B cell (primary cell): ENCODE data around the gene ASXL2. TPM values are rescaled to one million over a fixed set of nuclear protein-coding genes. Genes with fewer than 3 reads are reported as not detected.

Source experiments
- ATAC-seq: fragments of 200-7000 bp; cut with Tn5 transposase; one replicate; pipeline ENCODE4 v1.10.0; 2021; ENCODE audit warnings: low read depth, mild to moderate bottlenecking, moderate number of reproducible peaks, moderate library complexity
- CTCF ChIA-PET: fragments of 350-600 bp; sonication (Branson Sonifier 250); formaldehyde crosslinking; loops from one replicate; lab custom pipeline; 2021; ENCODE audit warnings: antibody characterized with exemption, inconsistent platforms; lab: Charles Lee
- POLR2A ChIA-PET: fragments of 350-600 bp; sonication (Branson Sonifier 250); formaldehyde crosslinking; loops from one replicate; lab custom pipeline; 2021; ENCODE audit warnings: antibody characterized with exemption; lab: Charles Lee
- DNase-seq: peaks from one replicate; pipeline ENCODE4 v3.0.0; 2013
- H2AFZ ChIP-seq: 2 replicates; pipeline ENCODE4 v1.6.1; 2012; ENCODE audit warnings: mild to moderate bottlenecking, low read depth, low read length; ENCODE audit not compliant: insufficient read depth, poor library complexity, severe bottlenecking
- H3K27ac ChIP-seq, 2 donors: 1 replicate in 1 of 2; 2 replicates in 1 of 2; pipeline ENCODE4 v1.5.1; 2012 to 2013; ENCODE audit warnings: low read length in 2 of 2, mild to moderate bottlenecking in 2 of 2, moderate library complexity in 1 of 2
- H3K27me3 ChIP-seq, 4 experiments: fragments of 200-600 bp in 1 of 4; sonication (generic) in 1 of 4; replicated peaks in 1 of 4; 1 replicate in 2 of 4; 2 replicates in 2 of 4; pipeline versions ENCODE4 v1.6.1 to v1.7.0; 2013 to 2016; ENCODE audit warnings: low read length in 3 of 4, mild to moderate bottlenecking in 2 of 4, mixed read lengths in 1 of 4, moderate library complexity in 1 of 4; ENCODE audit not compliant: insufficient read depth in 4 of 4, control insufficient read depth in 3 of 4; ENCODE audit errors: control extremely low read depth in 1 of 4
- H3K36me3 ChIP-seq, 2 experiments: replicated peaks in 1 of 2; 1 replicate in 1 of 2; 2 replicates in 1 of 2; pipeline versions ENCODE4 v1.6.1 to v1.7.1; 2013; ENCODE audit warnings: low read length in 1 of 2; ENCODE audit not compliant: insufficient read depth in 2 of 2, control insufficient read depth in 1 of 2; ENCODE audit errors: control extremely low read depth in 1 of 2, extremely low read depth in 1 of 2
- H3K4me1 ChIP-seq, 2 donors: fragments of 200-600 bp in 1 of 2; sonication (generic) in 1 of 2; 1 replicate in 1 of 2; 2 replicates in 1 of 2; pipeline versions ENCODE4 v1.5.1 to v1.6.1; 2013 to 2017; ENCODE audit warnings: low read length in 2 of 2; ENCODE audit not compliant: control insufficient read depth in 2 of 2, insufficient read depth in 2 of 2
- H3K4me2 ChIP-seq: replicated peaks from 2 replicates; pipeline ENCODE3; 2012; ENCODE audit warnings: mild to moderate bottlenecking, low read depth, low read length; ENCODE audit not compliant: poor library complexity, severe bottlenecking
- H3K4me3 ChIP-seq, 5 experiments: fragments of 200-600 bp in 1 of 5; sonication (generic) in 1 of 5; 1 replicate in 3 of 5; 2 replicates in 2 of 5; pipeline versions ENCODE4 v1.5.1 to v1.7.0; 2011 to 2016; ENCODE audit warnings: low read length in 4 of 5, mild to moderate bottlenecking in 4 of 5, low read depth in 2 of 5, control low read depth in 1 of 5, moderate library complexity in 1 of 5; ENCODE audit not compliant: insufficient read depth in 1 of 5; ENCODE audit errors: control extremely low read depth in 1 of 5, extremely low read depth in 1 of 5
- H3K79me2 ChIP-seq: fragments of 200-600 bp; sonication (generic); one replicate; pipeline ENCODE4 v1.6.0; 2016; ENCODE audit warnings: low read length; ENCODE audit not compliant: control insufficient read depth, insufficient read depth
- H3K9ac ChIP-seq: fragments of 200-600 bp; sonication (generic); 2 replicates; pipeline ENCODE4 v1.6.1; 2017; ENCODE audit warnings: mild to moderate bottlenecking, low read length, moderate library complexity
- H3K9me3 ChIP-seq, 3 donors: one replicate each; pipeline versions ENCODE4 v1.6.1 to v1.7.1; 2013; ENCODE audit warnings: low read length in 2 of 3; ENCODE audit not compliant: control insufficient read depth in 2 of 3, insufficient read depth in 1 of 3; ENCODE audit errors: control extremely low read depth in 1 of 3
- H4K20me1 ChIP-seq: 2 replicates; pipeline ENCODE4 v1.6.0; 2012; ENCODE audit warnings: mild to moderate bottlenecking, low read length; ENCODE audit not compliant: insufficient read depth, control insufficient read depth, poor library complexity, severe bottlenecking
- H3K27ac Mint-ChIP-seq: one replicate; pipeline ENCODE4 v1.8.0; 2021; ENCODE audit warnings: mixed read lengths
- H3K27me3 Mint-ChIP-seq: one replicate; pipeline ENCODE4 v1.8.0; 2021; ENCODE audit warnings: mixed read lengths
- H3K4me1 Mint-ChIP-seq: one replicate; pipeline ENCODE4 v1.8.0; 2021; ENCODE audit warnings: mixed read lengths
- H3K4me3 Mint-ChIP-seq: one replicate; pipeline ENCODE4 v1.8.0; 2021; ENCODE audit warnings: mixed read lengths
- H3K9me3 Mint-ChIP-seq: one replicate; pipeline ENCODE4 v1.8.0; 2022; ENCODE audit warnings: mixed read lengths; ENCODE audit not compliant: insufficient read depth
- CTCF ChIP-seq: fragments of 200-600 bp; IDR thresholded peaks from one replicate; pipeline ENCODE4 v1.8.0; 2022; ENCODE audit warnings: antibody characterized with exemption, mild to moderate bottlenecking
- EZH2 ChIP-seq: IDR thresholded peaks from 2 replicates; pipeline ENCODE4 v1.6.1; 2012; ENCODE audit warnings: borderline replicate concordance, low read depth, mild to moderate bottlenecking, moderate library complexity, low read length; ENCODE audit not compliant: insufficient read depth, poor library complexity, severe bottlenecking
- WGBS: methylation state at CpG from one replicate; pipeline ENCODE4 v1.1.5; 2013; ENCODE audit warnings: missing lambda C conversion rate; ENCODE audit not compliant: insufficient coverage; 5-methylcytosine and 5-hydroxymethylcytosine counted together
- intact Hi-C: fragments of 100-400 bp; cut with micrococcal nuclease; formaldehyde crosslinking; loops from one replicate; pipeline ENCODE4 v1.10.0; 2022
- polyA plus RNA-seq: library from polyadenylated mRNA; depleted of rRNA; stranded (reverse); fragments of >200 nt; gene quantifications from 2 replicates; pipeline ENCODE4 v1.2.3, GENCODE V29; 2012
- total RNA-seq, 2 donors: library from RNA; stranded (reverse); fragments of 120-200 nt in 1 of 2; gene quantifications; 1 replicate in 1 of 2; 2 replicates in 1 of 2; pipeline versions ENCODE4 v1.2.3 to v1.2.4, GENCODE V29; 2013 to 2022

ASXL2 gene
- total and polyA plus RNA-seq, 2 donors (not counting 1 experiment from before 2014, with no cell fraction given) = 7.6 to 55.0 TPM

DNA sequence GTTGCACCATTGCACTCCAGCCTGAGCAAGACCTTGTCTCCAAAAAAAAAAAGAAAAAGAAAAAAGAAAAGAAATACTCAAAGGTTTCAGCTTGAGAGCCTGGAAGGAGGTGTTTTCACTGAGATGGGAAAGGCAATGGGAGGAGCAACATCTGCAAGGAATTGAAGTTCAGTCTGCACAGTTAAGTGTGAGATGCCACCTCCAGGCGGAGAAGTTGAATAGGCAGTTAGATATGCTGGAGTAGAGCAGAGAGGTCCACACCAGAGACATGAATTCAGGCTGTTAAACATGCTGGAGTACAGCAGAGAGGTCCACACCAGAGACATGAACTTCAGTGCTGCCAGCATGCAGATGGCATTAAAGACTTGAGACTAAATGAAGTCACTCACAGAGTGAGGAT is 163.5 kb downstream of the ASXL2 start:
- no peak for TF ChIP-seq EZH2
- TF ChIP-seq CTCF = no peak
- CTCF ChIA-PET = no interaction called here
- Histone ChIP-seq H3K27me3 (peaks cover 0 to 3% (median 0%) of the 10 kb centered on the region in 4 experiments), H3K36me3 (no peaks in the 10 kb centered on the region), H3K9me3 (peaks cover 0 to 2% (median 0%) of the 10 kb centered on the region in 3 donors), H4K20me1 (no peaks in the 10 kb centered on the region), H3K4me1 (peaks cover 5 to 11% of the 10 kb centered on the region in 2 donors), H3K27ac (no peak overlapping the region), H3K4me3 (no peak overlapping the region), H2AFZ (no peak overlapping the region), H3K4me2 (no peak overlapping the region), H3K79me2 (no peaks in the 10 kb centered on the region), H3K9ac (no peak overlapping the region)
- intact Hi-C loops = no loop called here
- ATAC-seq = no peak
- Mint-ChIP-seq H3K4me1 (peaks cover 12% of the 10 kb centered on the region), H3K27ac (no peak overlapping the region), H3K4me3 (no peak overlapping the region), H3K9me3 (no peaks in the 10 kb centered on the region), H3K27me3 (peaks cover 20% of the 10 kb centered on the region)
- 80% methylated on average over 1 of the region's 1 CpG for WGBS
- POLR2A ChIA-PET = interaction anchor here (0.6 kb wide), 1 partner anchor 167 kb away, joined by 3 read pairs; no protein-coding TSS in a partner anchor
- no peak for DNase-seq

GRCh38 chr2:25712455-25712854 is 165.8 kb downstream of the ASXL2 start:
- Histone ChIP-seq H3K4me2 (peak overlapping the region; percentile 74), H3K27ac (no peak overlapping the region), H3K9ac (no peak overlapping the region), H3K4me1 (peaks cover 5 to 11% of the 10 kb centered on the region in 2 donors), H3K27me3 (peaks cover 0 to 6% (median 1%) of the 10 kb centered on the region in 4 experiments), H3K9me3 (peaks cover 0 to 2% (median 0%) of the 10 kb centered on the region in 3 donors), H4K20me1 (no peaks in the 10 kb centered on the region), H2AFZ (peak overlapping the region; percentile 70), H3K79me2 (no peaks in the 10 kb centered on the region), H3K36me3 (no peaks in the 10 kb centered on the region), H3K4me3 (peak overlapping the region in 1 of 5 experiments; percentile 59)
- peaks cover 14% of the 10 kb centered on the region for H3K27me3 Mint-ChIP-seq
- DNase-seq (no peak), ATAC-seq (no peak)
- intact Hi-C loops = no loop called here
- ChIA-PET POLR2A (no interaction called here), CTCF (interaction anchor here (1.3 kb wide), 1 partner anchor 13 kb away, joined by 4 read pairs; no protein-coding TSS in a partner anchor)
- peak overlapping the region; percentile 8 for H3K4me3 Mint-ChIP-seq
- H3K27ac Mint-ChIP-seq = no peak overlapping the region
- WGBS = no CpG with 5 or more reads among the region's 5 CpGs
- no peaks in the 10 kb centered on the region for H3K9me3 Mint-ChIP-seq
- TF ChIP-seq EZH2 (no peak), CTCF (no peak)
- H3K4me1 Mint-ChIP-seq = peaks cover 12% of the 10 kb centered on the region
